SW 1271 (cell line): Measurements from ENCODE around the gene VWA5A.

Experiments
- DNase-seq, 2 experiments: peaks; one replicate each; lab custom pipeline; 2025; lab: John Stamatoyannopoulos, UW

VWA5A gene

GRCh38 chr11:124114942-124115781 is at the start of gene VWA5A:
Gene VWA5A, plus strand, starts transcription at chr11:124115450. Its CDS starts 2,062 bp downstream, at chr11:124117512.
- DNase-seq: peak; percentile 63 to 76

- DNase-seq: no peak
These were observed 46.6 kb upstream of the VWA5A start for GRCh38 chr11:124068601-124069110.

- peak in 1 of 2 experiments; percentile 14 for DNase-seq
These were observed 45.5 kb upstream of the VWA5A start for GRCh38 chr11:124069429-124070401.

- DNase-seq: peak in 1 of 2 experiments; percentile 40
These were observed 44.2 kb upstream of the VWA5A start for GRCh38 chr11:124070915-124071622.

DNA sequence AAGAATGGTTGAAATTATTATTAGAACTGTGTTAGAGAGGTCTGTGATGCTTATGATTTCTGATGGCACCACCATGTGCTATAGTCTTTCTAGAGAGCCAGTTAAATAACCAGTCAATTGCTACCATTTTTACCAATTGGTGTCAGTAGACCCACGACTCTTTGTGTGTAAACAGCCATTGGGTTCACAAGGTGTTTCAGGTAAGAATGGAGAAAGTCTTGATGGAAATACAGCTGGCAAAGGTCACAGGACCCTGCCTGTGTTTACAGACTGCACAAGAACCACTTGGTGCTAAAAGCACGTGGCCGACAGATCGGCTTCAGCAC is 43.7 kb upstream of the VWA5A start:
- DNase-seq: no peak

DNA sequence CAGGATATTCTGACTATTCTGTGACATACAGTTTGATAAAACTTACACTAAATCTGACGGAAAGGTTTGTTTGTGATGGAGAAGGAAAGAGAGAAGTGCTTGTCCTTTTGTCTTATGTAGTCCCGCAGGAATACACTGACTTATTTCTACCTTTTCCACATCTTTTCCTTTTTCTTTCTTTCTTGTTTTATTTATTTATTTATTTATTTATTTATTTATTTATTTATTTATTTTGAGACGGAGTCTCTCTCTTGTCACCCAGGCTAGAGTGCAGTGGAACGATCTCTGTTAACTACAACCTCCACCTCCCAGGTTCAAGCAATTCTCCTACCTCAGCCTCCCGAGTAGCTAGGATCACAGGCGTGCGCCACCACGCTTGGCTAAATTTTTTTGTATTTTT is 43.1 kb upstream of the VWA5A start:
- DNase-seq: no peak

GRCh38 chr11:124074554-124074953 is 40.7 kb upstream of the VWA5A start:
- no peak for DNase-seq

- DNase-seq: no peak
These were observed 39.8 kb upstream of the VWA5A start for GRCh38 chr11:124075492-124075840.

DNA sequence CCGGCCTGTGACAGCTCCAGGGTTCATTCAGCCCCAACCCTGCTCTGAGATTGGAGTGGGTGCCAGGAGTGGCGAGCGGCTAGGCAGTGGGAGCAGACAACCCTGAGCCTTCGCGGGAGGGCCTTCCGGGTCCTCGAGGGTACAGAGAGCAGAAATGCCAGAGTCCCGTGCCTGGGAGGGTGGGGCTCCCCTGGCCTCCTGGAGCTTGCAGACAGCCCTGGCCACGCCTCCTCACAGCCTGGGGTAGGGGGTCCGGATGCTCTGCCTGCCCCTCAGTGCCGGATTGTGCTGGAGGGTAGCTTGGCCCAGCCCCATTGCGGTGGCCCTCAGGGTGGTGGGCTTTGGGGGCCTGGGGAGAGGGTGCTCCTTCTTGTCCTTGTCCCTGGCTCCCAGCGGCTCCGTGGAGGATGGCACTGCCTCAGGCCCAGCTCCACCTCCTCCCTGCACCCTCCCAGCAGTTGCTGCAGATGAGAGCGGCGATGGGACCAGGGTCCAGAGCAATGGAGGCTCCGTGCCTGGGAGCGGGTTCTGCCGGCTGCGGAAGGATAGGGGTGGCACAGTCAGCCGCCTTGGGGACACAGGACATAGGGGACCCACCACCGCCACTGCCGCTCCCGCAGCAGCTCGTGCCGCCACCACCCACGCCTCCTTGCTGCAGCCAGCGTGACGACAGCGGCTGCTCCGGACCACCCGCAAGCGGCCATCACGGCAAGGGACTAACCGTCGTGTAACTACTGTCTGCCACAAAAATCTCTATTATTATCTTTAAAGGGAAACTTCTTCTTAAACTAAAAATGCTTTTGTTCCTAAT is 39.2 kb upstream of the VWA5A start:
- DNase-seq: peak in 1 of 2 experiments; percentile 27

- DNase-seq: no peak
These were observed 38.0 kb upstream of the VWA5A start for GRCh38 chr11:124077266-124077665.

DNA sequence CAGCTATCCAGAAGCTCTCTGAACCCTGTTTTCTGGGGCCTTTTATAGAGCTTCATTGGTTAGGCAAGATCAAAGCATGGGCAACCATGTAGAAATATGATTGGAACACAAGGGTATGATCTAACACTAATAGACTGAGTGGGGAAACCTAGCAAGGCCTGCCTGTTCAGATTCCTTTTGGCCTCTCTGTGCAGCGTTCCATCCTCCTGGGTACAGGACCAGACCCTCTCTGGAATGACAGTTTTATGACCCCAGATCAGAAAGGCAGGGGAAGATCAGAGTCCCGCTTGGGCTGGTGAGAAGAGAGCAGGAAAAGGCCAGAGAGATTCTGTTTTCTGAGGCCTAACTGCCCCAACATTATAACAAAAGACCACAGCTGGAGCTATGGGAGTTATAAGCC is 36.7 kb upstream of the VWA5A start:
- DNase-seq: no peak

DNA sequence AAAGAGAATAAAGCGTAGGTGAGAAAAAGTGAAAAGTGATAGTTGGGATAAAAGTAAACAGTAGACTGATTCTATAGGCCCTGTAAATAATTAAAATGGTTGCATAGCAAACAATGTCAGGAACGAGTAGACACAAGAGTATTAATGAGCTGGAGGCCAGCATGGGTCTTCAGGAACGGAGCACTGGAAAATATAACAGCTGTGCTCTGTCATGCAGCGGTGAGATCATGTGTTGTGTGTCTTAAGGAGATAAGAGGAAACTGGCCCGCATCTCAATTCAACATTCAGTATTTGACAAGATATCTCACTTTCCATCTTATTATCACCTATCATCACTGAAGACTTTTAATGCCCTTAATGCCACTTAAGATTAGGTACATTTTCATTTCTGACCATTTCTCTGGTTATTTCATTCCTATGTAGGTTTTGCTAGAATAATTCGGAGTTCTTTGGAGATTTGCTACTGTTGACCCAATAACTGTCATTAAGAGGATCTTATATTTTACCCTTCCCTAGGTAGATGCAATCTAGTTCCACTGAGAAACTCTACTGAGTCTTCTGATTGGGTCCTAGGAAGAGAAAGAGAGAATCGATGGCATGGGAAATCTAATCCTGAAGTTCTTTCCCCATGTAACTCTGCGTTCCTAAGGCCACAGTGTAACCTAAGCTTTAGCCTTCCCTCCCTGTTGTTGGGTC is 35.5 kb upstream of the VWA5A start:
- DNase-seq: no peak

- no peak for DNase-seq
These were observed 34.8 kb upstream of the VWA5A start for GRCh38 chr11:124080327-124081001.

- DNase-seq: no peak
These were observed 33.8 kb upstream of the VWA5A start for GRCh38 chr11:124081483-124081882.

GRCh38 chr11:124082371-124082770 is 32.9 kb upstream of the VWA5A start:
- DNase-seq: no peak

DNA sequence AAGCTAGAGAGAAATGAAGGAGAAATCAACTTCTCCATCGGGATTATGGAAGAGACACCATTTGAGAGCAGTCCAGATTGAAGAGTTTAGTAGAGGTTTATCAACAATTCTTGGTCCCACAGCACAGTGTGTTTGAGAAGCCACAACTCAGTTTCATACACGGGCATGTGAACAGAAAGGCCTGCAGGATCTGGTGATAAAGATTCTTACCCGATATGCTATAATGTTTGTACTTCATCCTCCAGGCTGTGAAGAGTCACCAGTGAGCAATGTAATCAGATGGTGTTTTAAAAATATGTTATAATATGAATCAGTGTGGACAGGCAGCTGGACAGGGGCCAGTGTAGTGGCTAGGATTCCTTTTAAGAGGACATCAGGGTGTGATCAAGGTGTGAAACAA is 29.7 kb upstream of the VWA5A start:
- DNase-seq: no peak

GRCh38 chr11:124085997-124086846 is 29.0 kb upstream of the VWA5A start:
- no peak for DNase-seq

GRCh38 chr11:124090996-124091395 is 24.3 kb upstream of the VWA5A start:
- DNase-seq: no peak

GRCh38 chr11:124093330-124093729 is 21.9 kb upstream of the VWA5A start:
- no peak for DNase-seq
